HL-60 (cell line): ENCODE results near the gene MYL10.

Source experiments
- DNase-seq, 2 experiments: peaks; one replicate each; pipeline ENCODE4 v3.0.0-alpha.2; 2010 to 2020; ENCODE audit warnings: low read depth in 1 of 2, low spot score in 1 of 2
- H3K27ac ChIP-seq: fragments of 250-450 bp; sonication (Bioruptor Pico); replicated peaks from 2 replicates; pipeline ENCODE4 v1.5.1; 2020; ENCODE audit warnings: mild to moderate bottlenecking, moderate library complexity
- H3K27me3 ChIP-seq: fragments of 250-450 bp; sonication (Bioruptor Pico); 2 replicates; pipeline ENCODE4 v1.5.1; 2021; ENCODE audit warnings: mild to moderate bottlenecking, moderate library complexity; ENCODE audit not compliant: insufficient read depth, poor library complexity, severe bottlenecking
- H3K4me3 ChIP-seq: replicated peaks from 2 replicates; pipeline ENCODE4 v1.5.1; 2011; ENCODE audit warnings: mild to moderate bottlenecking, control low read depth, low read length; ENCODE audit not compliant: insufficient read depth
- CTCF ChIP-seq: IDR thresholded peaks from one replicate; pipeline ENCODE4 v1.5.1; 2011; ENCODE audit warnings: low read length, control low read depth, inconsistent platforms; ENCODE audit not compliant: insufficient read depth
- GABPA ChIP-seq: IDR thresholded peaks from 2 replicates; pipeline ENCODE4 v1.6.1; 2012; ENCODE audit warnings: low read depth
- POLR2AphosphoS5 ChIP-seq: IDR thresholded peaks from 2 replicates; pipeline ENCODE4 v1.6.1; 2012; ENCODE audit warnings: low read depth
- REST ChIP-seq: IDR thresholded peaks from 2 replicates; pipeline ENCODE4 v1.6.1; 2012; ENCODE audit warnings: low read depth; ENCODE audit not compliant: insufficient replicate concordance
- SPI1 ChIP-seq: IDR thresholded peaks from 2 replicates; pipeline ENCODE4 v1.6.1; 2012; ENCODE audit warnings: low read depth, mild to moderate bottlenecking, borderline replicate concordance

The MYL10 gene

GRCh38 chr7:101632641-101633040 lies 3.5 kb upstream of the MYL10 start:
- no peak overlapping the region for H3K4me3 ChIP-seq
- no peaks in the 10 kb centered on the region for H3K27me3 ChIP-seq
- no peak for TF ChIP-seq POLR2AphosphoS5
- TF ChIP-seq REST: no peak
- no peak for TF ChIP-seq SPI1
- no peak for TF ChIP-seq CTCF
- no peak for DNase-seq
- H3K27ac ChIP-seq: no peak overlapping the region

- no peak for DNase-seq
- no peak overlapping the region for H3K4me3 ChIP-seq
- H3K27me3 ChIP-seq: peaks cover under 1% of the 10 kb centered on the region
- TF ChIP-seq SPI1: no peak
- TF ChIP-seq POLR2AphosphoS5: no peak
- no peak for TF ChIP-seq GABPA
- TF ChIP-seq REST: no peak
- no peak for TF ChIP-seq CTCF
- no peak overlapping the region for H3K27ac ChIP-seq
Measured at GRCh38 chr7:101631224-101631714, 2.2 kb upstream of the MYL10 start.

- TF ChIP-seq GABPA (no peak), POLR2AphosphoS5 (no peak), CTCF (no peak), SPI1 (no peak), REST (no peak)
- H3K27ac ChIP-seq: no peak overlapping the region
Measured at GRCh38 chr7:101630591-101630990, 1.5 kb upstream of the MYL10 start.

More at GRCh38 chr7:101630591-101630990, 1.5 kb upstream of the MYL10 start:
- H3K4me3 ChIP-seq: no peak overlapping the region
- no peak for DNase-seq
- peaks cover 5% of the 10 kb centered on the region for H3K27me3 ChIP-seq
